ENCODE measurements around the gene CACNA1C.

Gene CACNA1C

DNA sequence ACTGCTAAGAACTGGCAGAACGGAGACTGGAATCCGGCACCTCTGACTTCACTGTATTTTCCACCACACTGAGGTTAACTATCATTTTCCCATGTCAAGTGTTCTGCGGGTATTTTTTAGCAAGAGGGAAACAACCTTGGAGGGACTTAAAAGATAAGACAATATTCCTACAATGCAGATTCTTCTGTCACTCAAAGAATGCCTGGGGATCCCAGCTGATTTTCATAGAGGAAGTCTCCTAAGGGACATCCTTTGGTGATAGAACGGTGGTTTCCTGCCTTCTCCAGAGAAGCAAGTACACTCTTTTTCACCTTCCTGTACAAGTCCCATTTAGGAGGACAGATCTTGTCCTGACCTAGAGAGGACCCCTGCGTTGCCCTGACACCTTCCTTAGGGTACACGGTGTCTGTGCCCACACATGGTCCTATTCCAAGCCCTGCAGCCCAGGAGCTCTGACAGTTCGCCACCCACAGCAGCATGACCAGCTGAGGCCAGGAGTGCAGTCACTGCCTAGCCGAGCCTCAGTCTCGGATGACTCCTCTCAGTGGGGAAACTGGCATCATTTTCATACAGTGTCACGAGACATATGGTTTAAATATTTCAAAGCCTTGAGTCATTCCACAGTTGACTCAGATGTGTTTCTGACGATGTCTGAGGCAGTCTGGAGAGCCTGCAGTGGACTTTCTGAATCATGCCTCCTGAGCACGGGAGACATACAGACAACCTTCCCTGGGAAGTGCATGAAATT is 560.7 kb downstream of the CACNA1C start:
- no peak for DNase-seq

DNA sequence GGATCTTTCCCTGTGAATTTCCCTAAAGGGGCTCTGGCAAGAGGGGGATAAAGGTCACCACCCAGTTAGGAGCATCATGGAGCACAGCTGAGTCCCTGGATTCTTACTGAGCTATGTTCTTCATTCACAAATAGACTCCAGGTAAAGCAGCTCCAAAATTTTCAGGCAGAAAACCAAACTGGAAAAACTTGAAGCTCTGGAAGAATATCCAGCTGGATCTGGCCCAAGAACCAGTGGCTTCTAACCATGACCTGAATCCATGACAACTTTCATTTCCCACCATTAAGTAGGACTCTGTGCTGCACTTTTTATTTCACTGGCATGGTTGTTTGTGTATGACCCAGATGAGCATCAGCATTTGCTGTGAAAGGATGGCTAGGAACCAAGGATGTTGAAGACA is 561.6 kb downstream of the CACNA1C start:
- no peak for DNase-seq

DNA sequence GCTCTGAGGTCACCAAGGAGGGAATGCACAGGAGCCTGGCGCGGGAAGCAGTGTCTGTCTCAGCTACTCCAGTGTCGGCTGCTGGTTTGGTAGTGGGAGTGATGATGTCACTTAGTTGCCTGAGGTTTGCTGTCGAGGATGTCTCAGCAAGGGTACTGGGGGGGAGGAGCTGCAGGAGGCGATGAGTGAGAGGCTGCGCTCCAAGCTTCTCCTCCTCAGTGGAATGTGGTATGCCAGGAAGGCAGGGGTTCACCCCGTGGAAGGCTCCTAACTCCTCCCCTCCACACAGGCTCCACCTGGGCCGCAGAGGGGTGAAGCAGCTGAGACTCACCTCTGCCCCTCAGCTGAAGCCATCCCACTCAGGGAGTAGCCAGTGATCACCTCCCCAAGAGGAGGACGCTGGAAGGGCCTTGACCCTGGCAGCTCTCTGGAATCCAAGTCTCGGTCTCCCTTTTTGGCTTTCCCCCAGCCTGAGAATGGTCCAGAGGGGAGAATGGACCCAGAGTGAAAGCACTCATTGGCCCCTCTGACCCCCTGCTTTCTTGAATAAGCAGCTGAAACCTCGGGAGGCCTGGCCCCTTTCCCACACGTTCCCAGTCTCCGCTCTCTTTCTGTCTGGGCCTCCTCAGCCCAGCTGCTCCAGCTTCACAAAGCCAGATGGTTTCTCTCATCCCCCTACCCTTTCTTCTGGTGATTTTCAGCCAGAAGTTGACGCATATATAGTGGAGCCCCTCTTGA is 563.0 kb downstream of the CACNA1C start:
- no peak for DNase-seq

DNA sequence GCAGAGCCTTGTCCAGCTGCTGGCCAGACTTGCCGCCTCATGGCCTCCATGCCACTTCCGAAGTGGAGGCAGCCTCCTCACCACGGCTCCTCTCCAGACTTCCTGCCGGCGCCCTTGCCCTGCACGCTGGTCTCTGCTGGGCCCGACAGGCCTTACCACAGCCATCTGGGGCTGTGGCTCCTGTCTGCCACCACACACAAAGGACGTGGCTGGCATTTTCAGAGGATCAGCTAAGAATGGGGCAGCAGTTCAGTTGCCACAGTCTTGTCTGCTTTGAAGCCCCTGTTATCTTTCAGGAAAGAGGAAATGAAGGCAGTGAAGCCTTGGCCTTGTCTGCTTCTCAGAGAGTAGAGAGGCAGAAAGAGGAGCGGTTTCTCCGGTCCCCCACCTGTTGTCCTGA is 564.0 kb downstream of the CACNA1C start:
- no peak for DNase-seq

DNA sequence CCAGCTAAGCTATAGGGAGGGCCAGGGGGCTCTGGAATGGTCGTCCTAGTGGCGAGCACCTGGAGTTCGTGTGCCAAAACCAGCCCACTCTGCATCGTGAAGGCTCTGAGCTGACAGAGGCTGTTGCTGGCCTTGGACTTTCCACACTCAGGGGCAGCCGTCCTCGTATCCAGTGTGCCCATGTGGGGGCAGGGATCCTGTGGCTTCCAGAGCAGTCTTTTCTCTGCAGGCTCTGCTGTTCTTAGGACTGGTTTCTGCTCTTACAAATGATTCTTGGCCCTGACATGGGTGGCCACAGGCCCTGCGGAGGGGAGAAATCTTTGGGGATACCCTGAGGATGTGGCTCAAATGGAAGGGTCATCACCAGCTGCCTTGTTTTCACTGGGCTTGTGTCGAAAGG is 564.6 kb downstream of the CACNA1C start:
- no peak for DNase-seq

DNA sequence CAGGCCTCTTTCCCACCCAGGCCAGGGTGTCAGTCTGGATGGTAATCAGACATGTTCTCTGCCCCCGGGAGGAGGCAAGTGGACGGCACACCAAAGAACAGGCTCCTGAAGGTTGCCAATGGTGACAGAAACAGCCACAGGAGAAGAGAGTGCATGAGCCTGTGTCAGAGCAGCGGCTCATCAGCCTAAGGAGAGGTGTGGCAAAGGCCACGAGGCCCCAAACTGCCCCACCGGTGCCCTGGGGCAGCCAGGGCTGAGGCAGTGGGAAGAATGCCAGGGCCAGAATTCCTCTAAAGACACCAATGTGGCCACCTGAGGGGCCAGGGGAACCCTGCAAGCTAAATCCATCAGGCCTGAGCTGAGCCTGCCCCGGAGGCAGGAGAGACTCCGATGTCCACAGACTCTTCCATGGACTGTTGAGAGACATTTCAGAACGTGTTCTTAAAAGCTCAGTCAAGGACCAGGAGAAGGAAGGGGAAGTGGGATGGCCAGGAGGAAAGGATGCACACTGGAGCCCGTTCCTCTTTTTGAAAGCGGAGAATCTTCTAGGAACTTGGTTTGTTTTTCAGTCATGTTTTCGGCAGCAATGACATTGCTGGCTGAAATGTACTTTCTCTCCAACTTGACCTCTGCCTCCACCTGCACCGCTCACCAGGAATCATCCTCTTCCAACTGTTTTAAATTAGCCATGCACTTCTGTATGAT is 565.7 kb downstream of the CACNA1C start:
- DNase-seq = no peak

DNA sequence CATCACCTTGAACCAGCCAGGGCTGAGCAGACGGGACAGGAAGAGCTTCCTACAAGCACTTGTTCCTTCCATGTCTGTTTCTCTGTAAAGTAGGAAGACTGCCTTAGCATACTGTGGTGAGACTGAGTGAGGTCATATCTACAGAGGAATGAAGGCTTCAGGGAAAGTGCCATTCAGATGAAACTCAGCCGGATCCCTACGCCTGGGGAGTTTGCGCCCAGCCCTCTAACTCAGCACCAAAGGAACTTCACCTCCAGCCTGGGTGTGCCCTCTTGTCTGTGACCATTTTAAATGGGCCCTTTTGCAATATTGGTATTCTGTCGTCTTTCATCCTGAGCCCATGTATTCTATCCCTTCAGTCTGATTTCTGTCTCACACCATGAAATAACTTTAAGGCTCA is 566.3 kb downstream of the CACNA1C start:
- DNase-seq = no peak

DNA sequence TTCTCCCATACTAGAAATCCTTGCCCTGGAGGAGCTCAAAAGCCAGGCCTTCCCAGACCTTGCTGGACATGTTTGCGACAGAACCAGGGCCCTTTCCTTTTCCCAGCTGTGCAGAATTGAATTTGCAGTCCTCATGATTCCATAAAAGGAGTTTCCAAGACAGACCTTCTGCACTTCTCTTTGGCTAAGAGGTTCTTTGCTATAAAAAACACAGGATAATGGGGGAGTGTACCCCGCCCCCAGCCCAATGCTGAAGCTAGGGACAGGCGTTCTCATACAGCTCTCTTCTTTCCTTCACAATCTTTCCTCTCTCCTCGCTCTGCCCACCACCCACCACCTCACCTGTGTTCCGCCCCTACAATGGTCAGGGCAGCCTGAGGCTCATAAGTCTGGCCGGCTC is 569.7 kb downstream of the CACNA1C start:
- no peak for DNase-seq

DNA sequence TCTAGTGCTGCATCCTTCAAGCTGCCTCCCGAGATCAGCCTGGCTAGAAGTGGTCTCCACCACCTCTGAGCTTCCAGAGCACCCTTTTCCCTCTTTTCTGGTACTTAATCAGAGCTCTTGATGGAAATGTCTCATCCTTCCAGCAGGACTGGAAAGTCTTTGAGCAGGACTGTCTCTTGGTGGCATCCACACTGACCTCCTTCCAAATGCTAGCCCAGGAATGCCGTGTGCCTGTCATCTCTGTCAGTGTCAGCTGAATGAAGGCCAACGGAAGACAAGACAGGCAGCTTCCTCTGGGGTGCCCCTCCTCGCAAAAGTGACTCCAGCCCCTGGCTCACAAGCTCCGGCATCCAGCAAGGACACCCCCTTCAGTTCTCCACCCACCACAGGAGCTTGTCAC is 570.7 kb downstream of the CACNA1C start:
- DNase-seq = no peak

DNA sequence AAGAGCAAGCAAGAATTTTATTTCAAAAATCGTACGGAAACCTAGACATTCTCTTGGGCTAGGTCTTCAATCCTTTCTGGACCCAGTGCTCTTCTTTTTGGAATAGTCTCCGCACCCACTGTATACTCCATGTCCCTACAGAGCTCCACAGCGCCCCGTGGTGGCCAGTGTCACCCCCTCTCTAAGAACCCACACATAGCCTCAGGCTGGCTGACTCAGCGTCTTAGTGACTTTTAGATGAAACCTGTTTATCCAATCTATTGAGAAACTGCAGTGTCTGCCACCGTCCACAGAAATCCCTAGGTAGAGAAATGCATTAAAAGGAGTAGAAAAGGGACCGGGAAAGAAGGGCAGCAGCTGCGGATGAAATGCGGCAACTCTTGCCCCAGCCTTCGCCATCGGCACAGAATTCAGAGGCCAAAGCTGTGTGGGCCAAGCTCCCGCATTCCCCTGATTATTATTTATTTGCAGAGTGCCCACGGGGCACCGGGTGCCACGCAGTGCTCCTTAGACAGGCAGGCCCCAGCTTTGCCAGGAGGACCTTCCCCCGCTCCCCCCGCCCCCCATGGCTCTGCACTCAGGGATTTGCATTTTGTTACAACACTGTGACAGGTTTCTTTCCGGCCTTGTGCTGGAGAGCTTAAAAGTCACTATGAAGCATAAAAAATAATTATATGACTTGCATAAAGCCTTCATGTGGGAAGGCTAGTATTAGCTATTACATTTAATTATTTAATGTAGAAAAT is 571.9 kb downstream of the CACNA1C start:
- DNase-seq = no peak

DNA sequence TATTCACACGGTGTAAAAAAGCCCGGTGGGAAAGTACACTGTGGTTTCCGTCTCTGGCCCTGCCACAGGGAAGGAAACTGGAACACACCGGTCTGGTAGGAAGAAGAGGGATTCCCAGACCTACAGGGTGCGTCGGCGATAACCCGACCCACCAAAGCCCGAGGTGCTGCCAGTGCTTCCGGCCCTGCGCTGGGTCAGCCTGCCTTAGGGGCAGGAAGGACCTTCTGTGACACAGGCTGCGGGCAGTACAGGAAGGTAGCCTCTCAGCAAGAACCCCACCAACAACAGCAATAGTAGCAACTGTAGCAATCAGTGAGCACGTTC is 572.5 kb downstream of the CACNA1C start:
- no peak for DNase-seq

DNA sequence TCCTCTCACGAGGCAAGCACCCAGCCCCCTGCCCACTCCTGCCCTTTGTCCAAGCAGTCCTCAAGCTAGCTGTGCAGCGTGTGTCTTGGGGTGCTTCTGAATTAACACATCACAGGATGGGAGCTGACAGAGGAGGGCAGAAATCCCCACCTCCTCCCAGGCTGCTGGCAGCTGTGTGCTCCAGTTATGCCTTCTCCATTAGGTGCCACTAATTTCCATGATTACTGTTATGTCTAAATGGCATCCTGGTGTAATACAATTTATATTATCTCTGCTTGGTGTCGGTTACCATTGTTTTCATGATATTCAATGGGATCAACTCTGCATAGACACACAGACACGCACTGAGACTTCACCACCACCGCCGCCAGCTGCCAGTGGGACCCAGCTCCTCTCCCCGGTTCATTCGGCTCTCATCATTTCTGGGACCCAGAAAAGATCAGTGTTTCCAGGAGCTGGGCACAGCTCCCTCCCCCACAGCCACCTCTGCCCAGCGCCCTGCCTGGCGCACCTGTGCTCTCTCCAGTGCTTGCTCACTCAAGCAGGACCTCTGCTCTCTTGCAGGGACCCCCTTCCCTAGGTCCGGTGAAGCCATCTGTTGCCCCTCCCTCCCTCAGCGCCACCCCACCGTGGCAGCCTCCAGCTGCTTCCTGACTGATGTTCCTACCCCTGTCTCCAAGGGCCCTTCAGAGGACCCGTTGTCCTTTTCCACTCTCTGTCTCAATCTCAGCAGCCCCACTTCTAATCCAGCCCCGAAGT is 574.5 kb downstream of the CACNA1C start:
- no peak for DNase-seq

DNA sequence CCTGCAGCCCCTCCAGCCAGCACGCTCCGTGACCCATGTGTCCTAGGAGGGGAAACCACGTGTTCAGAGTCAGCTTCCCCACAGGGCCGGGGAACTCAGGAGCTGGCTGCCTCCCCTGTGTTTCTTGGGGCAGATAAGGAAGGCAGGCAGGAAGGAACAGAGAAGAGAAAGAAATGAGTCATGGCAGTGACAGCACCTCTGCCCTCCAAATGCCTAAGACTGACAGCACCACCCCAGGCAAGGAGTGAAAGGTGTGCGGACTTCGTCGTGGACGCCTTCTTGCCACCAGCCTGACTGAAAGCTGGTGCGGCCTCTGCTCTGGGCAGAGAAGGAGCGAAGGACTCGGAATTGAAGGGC is 575.0 kb downstream of the CACNA1C start:
- no peak for DNase-seq

DNA sequence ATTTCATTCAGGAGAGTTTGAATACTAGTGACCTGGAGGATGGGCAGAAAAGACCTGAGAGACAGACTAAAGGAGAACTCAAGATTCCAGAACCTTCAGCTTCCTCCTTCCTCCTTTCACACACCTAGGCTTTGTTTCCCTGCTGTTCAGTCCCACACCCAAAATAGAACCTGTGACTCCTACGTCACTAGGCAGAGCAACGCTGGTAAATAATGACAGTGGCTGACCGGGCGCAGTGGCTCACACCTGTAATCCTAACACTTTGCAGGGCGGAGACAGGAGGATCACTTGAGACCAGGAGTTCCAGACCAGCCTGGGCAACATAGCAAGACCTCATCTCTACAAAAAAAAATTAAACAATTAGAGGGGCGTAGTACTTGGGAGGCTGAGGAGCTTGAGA is 575.6 kb downstream of the CACNA1C start:
- DNase-seq = no peak

DNA sequence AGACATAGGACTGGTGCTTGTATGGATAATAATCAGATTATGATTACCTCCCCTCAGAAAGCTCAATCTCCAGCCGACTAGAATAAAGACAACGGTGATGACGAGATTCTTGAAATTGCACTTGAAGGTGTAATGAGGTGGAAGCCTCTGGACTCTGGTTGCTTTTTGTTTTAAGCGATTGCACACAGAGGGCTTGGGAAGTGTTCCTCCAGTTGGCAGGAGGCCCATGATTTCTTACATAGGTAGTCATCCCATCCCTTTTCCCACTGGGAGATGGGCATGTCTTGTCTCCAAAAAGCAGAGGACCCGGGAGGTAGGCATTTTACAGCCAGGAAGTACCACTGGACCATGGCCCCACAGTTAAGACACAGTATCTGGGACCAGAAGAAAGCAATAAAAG is 576.3 kb downstream of the CACNA1C start:
- no peak for DNase-seq

DNA sequence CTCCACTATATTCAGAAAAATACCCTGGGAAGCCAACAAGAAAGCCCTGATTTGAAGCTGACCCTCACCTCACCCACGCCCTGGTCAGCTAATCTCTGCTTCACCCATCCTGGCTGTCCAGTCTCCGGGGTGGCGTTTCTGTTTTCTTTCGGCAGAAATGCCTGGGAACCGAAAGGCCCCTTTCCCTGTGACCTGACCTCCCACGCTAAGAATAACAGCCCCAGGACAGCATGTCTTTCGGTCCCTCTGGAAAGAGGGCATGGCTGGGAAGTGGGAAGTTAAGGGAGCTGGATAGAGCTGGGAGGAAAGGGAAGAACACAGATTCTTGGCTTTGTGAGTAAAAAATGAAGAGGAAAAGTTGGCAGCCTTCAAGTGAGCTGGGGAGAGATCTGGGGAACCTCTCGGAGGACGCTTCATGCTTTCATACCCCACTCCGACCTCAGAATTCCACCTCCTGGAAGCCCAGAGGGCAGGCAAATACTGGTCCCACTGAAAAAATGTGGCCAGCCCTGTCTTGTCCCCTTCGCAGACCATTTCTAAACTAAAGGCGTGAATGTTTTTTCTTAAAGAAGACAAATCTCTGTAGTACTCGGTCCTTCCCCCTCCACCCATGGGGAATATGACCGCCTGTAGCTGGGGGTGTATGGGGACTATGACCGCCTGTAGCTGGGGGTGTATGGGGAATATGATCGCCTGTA is 579.0 kb downstream of the CACNA1C start:
- no peak for DNase-seq

DNA sequence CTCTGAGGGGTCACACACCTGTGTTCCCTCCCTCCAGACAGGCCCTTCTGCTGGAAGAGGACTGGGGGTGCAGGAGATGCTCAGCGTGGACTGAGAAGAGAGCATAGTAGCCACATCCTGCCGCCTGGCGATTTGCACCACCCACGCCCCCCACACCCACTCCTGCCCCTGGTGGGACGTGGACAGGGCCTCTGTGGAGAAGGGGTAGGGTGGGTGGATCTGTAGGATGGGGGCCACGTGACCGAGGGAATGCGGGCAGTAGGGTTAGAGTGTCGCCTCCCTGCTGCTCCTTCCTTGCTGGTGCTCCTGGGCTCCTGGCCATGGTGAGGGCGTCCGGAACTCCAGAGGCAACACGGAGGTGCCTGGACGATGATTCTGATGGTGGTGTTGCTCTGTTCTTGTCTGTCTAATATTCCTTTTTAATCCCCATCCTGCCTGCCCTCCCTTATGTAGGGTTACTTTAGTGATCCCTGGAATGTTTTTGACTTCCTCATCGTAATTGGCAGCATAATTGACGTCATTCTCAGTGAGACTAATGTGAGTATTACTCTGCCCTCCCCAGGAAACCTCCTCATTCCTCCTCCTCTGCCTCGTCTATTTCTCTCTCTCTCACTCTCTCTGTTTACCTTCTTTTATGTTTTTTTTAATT is 580.5 kb downstream of the CACNA1C start:
- DNase-seq = no peak

DNA sequence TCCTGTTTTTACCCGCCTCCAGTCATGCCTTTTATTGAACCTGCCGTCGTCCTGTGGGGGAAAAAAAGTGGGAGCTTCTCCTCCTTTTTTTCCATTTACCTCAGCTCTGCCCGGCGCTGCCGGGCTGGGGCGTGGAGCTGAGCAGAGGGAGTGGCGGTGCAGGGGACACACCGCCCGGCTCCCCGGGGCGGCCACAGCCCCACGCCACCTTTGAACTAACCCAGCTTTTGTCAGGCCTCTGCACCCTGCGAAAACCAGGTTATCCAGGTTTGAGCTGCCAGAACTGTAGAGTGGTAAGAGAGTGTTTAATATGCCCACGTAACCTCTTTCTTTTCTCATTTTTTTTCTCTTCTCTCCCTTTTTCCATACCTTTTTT is 581.0 kb downstream of the CACNA1C start:
- no peak for DNase-seq

DNA sequence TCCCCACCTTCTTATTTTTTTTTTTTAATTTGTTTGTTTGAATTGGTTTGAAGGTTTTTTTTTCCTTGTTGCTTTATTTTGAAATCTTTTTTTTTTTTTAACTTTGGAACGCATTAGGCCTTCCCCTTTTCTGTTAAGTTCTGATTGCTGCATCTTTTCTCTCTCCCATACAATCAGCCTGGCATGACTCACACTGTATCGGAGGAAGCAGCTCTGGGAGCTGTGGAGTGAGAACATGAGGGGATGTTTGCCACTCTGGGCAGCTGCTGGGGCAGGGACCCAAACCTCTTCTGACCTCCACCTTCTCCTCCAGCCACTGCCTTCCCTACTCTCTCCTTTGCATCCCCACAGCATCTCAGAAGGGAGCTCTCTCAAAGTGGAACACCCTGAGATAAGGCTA is 581.7 kb downstream of the CACNA1C start:
- no peak for DNase-seq

DNA sequence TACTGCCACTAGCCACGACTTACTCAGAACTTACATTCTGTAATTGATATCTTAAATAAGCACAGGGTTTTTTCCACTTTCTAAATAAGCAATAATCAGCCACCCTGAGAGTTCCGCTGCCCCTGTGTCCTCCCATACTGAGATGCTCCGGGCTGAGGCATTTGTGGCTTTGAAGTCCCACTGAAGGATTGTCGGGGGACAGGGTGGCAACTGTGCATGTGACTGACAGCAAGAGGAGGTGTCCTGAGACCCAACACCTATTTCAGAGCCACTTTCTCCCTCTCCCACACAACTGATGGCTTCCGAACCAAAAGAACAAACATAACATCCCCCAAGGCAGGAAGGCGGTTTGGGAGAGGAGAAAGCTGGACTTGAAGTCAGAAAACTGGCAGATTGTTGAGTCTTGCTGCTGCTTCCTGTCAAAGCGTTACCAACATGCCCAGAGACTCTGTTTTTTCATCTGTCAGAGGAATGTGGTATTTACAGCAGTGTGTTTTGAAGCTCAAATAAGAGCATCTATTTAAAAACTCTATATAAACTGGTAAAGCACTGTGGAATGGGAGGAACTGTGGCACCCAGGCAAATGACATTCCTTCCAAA is 584.1 kb downstream of the CACNA1C start:
- DNase-seq = no peak

DNA sequence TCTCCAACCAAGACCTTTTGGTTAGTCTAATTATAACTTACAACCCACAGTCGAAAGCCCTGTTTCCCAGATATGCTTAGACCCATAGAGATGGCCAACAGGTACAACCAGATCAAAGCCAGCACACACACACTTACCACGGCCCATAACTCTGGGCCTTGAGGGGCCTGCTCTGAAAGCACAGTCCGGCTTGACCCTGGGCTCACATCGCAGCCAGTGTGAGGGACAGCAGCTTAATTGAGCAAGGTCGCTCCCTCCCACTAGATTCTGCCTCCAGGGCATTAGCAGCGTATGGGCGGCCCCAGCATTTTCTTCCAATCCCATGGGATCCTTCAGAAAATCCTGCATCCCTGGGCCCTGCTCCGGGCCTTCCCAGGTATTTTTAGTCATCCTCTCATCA is 584.6 kb downstream of the CACNA1C start:
- no peak for DNase-seq

Measured in central memory CD4-positive, alpha-beta T cell (primary cell).